ENCODE data around the gene MSMO1.

MSMO1 gene

DNA sequence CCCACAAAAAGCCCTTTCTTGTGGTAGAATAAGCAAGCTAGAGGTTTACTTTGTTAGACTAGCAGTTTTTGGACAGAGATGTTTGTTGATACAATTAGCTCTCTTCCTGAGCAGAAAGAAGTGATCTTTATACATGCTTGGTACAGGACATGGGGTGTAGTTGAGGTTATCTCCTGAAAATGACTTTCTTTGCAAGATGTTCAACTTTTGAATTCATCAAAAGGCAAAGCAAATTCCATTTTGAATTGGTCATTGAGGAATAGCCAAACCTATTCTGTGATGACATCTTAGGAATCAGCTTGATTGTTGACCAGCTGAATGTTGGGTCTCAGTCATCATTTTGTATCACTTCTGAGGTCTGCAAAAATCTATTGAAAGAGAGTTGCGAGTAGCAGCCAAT, 55.2 kb downstream of the MSMO1 start:
- TF ChIP-seq, protein P1, sequence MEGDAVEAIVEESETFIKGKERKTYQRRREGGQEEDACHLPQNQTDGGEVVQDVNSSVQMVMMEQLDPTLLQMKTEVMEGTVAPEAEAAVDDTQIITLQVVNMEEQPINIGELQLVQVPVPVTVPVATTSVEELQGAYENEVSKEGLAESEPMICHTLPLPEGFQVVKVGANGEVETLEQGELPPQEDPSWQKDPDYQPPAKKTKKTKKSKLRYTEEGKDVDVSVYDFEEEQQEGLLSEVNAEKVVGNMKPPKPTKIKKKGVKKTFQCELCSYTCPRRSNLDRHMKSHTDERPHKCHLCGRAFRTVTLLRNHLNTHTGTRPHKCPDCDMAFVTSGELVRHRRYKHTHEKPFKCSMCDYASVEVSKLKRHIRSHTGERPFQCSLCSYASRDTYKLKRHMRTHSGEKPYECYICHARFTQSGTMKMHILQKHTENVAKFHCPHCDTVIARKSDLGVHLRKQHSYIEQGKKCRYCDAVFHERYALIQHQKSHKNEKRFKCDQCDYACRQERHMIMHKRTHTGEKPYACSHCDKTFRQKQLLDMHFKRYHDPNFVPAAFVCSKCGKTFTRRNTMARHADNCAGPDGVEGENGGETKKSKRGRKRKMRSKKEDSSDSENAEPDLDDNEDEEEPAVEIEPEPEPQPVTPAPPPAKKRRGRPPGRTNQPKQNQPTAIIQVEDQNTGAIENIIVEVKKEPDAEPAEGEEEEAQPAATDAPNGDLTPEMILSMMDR (IDR thresholded peaks at IDR 0.05; ENCODE audit: control extremely low read depth, extremely low read depth, low read depth, missing control alignments) = no peak
- ChIA-PET POLR2A (no interaction called here), CTCF (interaction anchor here (1.0 to 2.3 kb wide), 2 partner anchors 24 to 251 kb away, joined by 3 to 7 read pairs; no protein-coding TSS in a partner anchor)
- DNase-seq (ENCODE audit: extremely low spot score) = no peak

DNA sequence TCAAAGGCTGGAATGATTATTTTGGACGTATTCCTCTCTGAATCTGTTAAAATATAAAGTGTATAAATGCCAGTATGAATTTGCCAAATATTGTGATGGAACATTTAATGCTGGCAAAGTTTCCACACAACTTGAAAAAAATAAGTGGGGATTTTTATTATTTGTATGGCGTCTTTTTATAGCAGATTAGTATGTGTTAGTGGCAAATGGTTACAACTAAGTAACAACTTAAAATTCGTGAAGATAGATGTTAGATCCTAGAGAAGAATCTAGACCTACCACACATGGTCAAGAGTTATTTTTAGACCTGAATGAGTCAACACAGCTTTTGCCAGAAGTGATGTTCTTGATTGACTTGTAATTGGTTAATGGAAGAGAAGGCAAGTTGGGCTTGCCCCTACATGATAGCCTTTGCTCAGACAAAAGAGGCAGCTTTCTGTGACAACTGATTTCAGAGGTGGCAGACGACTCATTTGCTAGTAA, 56.2 kb downstream of the MSMO1 start:
- ChIA-PET POLR2A (no interaction called here), CTCF (interaction anchor here (1.4 to 2.3 kb wide), 4 partner anchors 9 to 252 kb away, joined by 5 to 7 read pairs (median 5); no protein-coding TSS in a partner anchor)
- no peak for DNase-seq (ENCODE audit: extremely low spot score)
- TF ChIP-seq, protein P1 (IDR thresholded peaks at IDR 0.05; ENCODE audit: control extremely low read depth, extremely low read depth, low read depth, missing control alignments) = no peak

DNA sequence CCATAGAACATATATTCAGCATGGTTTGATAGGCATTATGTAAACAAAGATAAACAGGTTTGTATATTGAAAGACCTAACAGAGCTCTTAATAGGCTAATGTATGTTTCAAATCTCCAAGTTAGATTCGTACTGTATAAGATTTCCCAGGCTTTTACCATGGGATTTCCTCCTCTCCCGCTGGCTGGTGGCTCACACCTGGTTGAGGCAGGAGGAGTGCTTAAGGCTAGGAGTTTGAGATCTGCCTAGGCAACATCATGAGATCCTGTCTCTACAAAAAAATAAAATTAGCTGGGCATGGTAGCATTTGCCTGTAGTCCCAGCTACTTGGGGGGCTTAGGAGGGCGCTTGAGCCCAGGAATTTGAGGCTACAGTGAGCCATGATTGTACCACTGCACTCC, 56.7 kb downstream of the MSMO1 start:
- ChIA-PET POLR2A (no interaction called here), CTCF (interaction anchor here (1.4 to 2.3 kb wide), 4 partner anchors 9 to 253 kb away, joined by 5 to 7 read pairs (median 5); no protein-coding TSS in a partner anchor)
- DNase-seq (ENCODE audit: extremely low spot score) = no peak
- TF ChIP-seq, protein P1 (IDR thresholded peaks at IDR 0.05; ENCODE audit: control extremely low read depth, extremely low read depth, low read depth, missing control alignments) = no peak

DNA sequence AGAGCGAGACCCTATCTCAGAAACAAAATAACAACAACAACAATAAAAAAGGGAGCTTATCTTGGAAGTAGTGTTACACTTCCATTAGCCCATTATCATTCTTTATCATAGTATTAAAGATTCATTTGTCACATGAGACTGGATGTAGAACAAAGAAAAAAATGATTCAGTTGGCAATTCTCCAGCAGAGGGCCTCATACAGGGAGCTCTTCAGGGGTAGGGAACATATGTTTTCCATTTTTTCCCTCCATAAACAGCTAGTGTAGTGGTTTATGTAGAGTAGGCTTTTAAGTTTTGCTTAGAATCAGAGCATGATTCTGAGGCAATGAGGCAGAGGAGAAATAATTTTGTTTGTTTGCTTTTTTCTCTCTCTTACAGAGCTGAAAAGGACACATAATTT, 57.1 kb downstream of the MSMO1 start:
- TF ChIP-seq, protein P1 (IDR thresholded peaks at IDR 0.05; ENCODE audit: control extremely low read depth, extremely low read depth, low read depth, missing control alignments) = no peak
- ChIA-PET CTCF (interaction anchor here (1.4 to 2.3 kb wide), 4 partner anchors 8 to 253 kb away, joined by 5 to 7 read pairs (median 5); no protein-coding TSS in a partner anchor), POLR2A (no interaction called here)
- no peak for DNase-seq (ENCODE audit: extremely low spot score)

DNA sequence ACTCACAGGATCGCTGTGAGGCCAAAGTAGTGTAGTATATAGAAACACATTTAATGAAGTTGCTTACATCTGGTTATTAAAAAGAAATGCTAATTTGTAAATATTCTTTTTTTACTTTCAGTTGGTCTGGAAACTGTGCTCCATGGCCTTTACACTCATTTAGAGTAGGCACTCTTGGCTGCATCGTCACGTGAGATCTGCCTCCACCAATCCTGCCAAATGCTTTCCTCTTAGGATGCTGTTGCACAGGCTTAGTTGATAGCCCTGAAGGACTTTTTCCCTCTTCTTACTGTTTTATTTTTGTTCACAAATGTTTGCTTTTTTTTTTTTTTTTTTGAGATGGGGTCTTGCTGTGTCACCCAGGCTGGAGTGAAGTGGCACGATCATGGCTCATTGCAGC, 57.7 kb downstream of the MSMO1 start:
- TF ChIP-seq, protein P1 (IDR thresholded peaks at IDR 0.05; ENCODE audit: control extremely low read depth, extremely low read depth, low read depth, missing control alignments) = no peak
- no peak for DNase-seq (ENCODE audit: extremely low spot score)
- ChIA-PET POLR2A (no interaction called here), CTCF (interaction anchor here (1.2 to 2.3 kb wide), 6 partner anchors 8 to 254 kb away, joined by 3 to 7 read pairs (median 5); no protein-coding TSS in a partner anchor)

DNA sequence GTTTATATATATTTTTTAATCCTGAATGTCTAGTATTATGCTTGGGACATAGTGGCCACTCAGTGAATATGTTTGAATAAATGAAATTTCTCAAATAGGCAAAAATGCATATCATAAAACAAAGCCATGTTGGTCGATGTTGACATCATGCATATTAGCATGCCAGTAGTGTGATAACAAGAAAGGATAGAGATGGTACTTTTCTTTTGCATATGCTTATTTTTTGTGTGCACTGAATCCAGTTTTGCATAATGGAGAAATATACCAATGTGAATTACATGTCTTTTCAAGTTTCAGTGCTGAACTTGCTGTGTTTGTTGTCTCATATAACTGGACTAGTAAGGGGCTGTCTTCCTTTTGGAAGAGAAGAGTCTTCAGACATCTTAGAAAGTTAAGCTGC, 58.9 kb downstream of the MSMO1 start:
- POLR2A ChIA-PET = no interaction called here
- DNase-seq (ENCODE audit: extremely low spot score) = no peak
- TF ChIP-seq, protein P1 (IDR thresholded peaks at IDR 0.05; ENCODE audit: control extremely low read depth, extremely low read depth, low read depth, missing control alignments) = no peak
- CTCF ChIA-PET = interaction anchor here (1.2 to 1.5 kb wide), 3 partner anchors 9 to 45 kb away, joined by 3 read pairs; no protein-coding TSS in a partner anchor

Data from GM10248 (cell line).